Inferior parietal cortex (tissue), 1 donor: ENCODE results near the gene SMURF1.

Source experiments
- DNase-seq: peaks from one replicate; pipeline ENCODE4 v3.0.0-alpha.2; 2016; ENCODE audit errors: extremely low spot score

SMURF1 gene

DNA sequence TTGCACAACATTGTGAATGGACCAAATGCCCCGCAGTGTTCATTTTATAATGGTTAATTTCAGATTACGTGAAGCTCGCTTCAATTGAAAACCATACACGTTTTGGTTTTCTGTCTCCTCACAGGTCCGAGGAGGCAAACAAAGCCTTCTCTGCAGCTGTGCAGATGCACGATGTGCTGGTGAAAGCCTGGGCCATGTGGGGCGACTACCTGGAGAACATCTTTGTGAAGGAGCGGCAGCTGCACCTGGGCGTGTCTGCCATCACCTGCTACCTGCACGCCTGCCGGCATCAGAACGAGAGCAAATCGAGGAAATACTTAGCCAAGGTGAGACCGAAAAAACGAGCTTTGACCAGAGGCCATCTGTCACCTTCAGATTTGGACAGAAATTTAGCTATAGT, 155.3 kb downstream of the SMURF1 start:
- no peak for DNase-seq

DNA sequence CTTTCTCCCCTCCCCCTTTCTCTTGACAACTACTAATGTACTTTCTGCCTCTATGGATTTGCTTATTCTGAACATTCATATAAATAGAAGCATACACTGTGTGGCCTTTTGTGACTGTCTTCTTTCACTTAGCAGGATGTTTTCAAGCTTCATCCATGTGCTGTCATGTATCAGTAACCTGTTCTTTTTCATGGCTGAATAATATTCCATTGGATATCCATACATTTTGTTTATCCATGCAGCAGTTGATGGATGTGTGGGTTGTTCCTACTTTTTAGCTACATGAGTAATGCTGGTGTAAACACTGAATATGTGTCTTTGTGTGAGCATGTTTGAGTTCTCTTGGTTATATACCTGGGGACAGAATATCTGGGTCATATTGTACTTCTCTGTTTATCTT, 158.0 kb downstream of the SMURF1 start:
- no peak for DNase-seq

DNA sequence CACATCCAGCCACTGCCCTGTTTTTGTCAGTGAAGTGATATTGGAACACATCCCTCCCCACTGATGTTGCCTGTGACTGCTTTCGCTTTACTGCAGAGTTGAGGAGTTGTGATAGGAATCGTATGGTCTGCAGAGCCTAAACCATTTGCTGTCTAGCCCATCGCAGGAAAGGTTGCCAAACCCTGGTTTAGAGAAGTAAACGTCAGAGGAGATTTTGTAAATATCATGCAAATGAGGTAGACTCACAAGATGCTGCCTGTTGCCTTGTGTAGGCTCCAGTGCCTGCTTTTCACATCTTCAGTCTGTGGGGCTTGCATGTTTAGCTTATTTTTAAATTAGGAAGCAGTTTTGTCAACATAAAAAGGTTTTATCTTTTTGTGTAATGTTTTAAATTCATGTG, 158.5 kb downstream of the SMURF1 start:
- no peak for DNase-seq

DNA sequence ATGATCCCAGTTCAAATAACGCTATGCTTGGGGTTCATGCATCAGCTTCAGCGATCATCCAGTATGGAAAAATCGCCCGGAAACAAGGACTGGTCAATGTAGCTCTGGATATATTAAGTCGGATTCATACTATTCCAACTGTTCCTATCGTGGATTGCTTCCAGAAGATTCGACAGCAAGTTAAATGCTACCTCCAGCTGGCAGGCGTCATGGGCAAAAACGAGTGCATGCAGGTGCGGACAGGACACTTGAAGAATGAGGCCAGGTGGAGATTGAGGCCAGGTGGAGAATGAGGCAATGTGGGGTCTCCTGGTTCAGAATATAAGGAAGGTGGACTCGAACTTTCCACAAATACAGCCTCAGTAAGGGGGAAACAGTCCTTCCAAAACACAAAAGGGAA, 159.8 kb downstream of the SMURF1 start:
- DNase-seq = no peak

DNA sequence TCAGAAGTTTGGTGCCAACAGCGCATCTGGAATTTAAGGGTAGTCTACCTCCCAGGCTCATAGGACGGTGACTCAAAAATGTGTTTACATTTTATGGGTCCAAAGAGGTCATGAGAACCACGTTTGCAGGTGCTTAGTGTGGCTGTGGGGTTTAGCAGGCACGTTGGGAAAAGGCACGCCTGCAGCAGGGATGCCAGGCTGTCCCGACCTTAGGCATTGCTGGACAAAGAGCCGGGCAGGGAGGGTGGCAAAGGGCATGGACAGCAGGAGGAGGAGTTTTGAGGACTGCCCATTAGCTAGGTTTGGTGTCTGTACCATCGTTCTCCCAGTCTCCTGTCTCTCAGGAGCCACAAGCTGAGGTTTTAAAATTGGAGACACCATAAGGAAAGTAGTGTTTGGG, 161.2 kb downstream of the SMURF1 start:
- no peak for DNase-seq

DNA sequence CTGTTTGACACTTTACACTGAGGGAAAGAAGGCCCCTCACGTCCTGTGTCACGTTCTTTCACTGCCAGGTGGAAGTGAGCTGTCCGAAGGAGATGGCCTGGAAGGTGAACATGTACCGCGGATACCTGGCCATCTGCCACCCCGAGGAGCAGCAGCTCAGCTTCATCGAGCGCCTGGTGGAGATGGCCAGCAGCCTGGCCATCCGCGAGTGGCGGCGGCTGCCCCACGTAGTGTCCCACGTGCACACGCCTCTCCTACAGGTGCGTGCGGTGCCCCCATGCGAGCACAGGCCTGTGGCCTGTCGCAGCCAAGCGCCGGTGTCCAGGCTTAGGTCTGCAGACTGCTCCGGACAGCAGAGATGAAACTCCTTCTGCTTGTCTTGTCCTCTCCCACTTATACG, 162.2 kb downstream of the SMURF1 start:
- DNase-seq = no peak

DNA sequence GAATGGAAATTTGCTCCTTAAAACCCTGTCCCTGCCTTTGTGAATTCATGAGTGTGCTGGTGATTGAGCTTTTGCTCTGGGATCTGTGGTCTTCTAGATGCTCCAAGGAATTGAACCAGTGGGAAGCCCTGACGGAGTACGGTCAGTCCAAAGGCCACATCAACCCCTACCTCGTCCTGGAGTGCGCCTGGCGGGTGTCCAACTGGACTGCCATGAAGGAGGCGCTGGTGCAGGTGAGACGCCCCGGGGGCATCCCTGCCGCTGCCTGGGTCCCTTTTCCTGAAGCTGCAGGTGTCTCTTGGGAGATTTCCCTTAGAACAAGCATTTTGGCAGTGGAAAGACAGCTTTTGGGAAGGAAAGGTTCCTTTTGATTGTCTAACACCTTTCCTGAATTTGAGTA, 165.2 kb downstream of the SMURF1 start:
- DNase-seq = no peak
